SU-DHL-6 (cell line): ENCODE results near the gene KCNH4.

Experiments
- CTCF ChIP-seq: fragments of 200-600 bp; sonication (generic); IDR thresholded peaks from one replicate; pipeline ENCODE4 v1.5.1; 2017; ENCODE audit warnings: antibody characterized with exemption, mild to moderate bottlenecking, low read length, moderate library complexity; ENCODE audit not compliant: insufficient read depth, poor library complexity, severe bottlenecking
- EZH2phosphoT487 ChIP-seq: fragments of 200-600 bp; sonication (generic), shearing (Covaris generic); conservative IDR thresholded peaks from 2 replicates; pipeline ENCODE4 v1.6.1; 2018; ENCODE audit warnings: mild to moderate bottlenecking, antibody characterized with exemption, low read length, moderate library complexity, mixed read lengths

GRCh38 chr17:42201458-42201772 is 20.5 kb upstream of the KCNH4 start:
- TF ChIP-seq CTCF (no peak), EZH2phosphoT487 (no peak)
